Heart right ventricle (tissue), 16 donors: ENCODE data around the gene BUD31. TPM values are rescaled to one million over a fixed set of nuclear protein-coding genes. Genes with fewer than 3 reads are reported as not detected.
A peak's percentile ranks its signal among the peaks of the same experiment; 100 is the strongest.

Source experiments
- ATAC-seq, 8 donors: fragments of 200-7000 bp; cut with Tn5 transposase; one replicate each; pipeline ENCODE4 v1.9.1; 2020; ENCODE audit warnings: mild to moderate bottlenecking in 8 of 8, moderate library complexity in 8 of 8, moderate number of reproducible peaks in 1 of 8
- DNase-seq, 2 donors: peaks; one replicate each; pipeline ENCODE4 v3.0.0-alpha.2; 2020
- H3K27ac ChIP-seq, 10 donors: fragments of 200-600 bp; sonication (generic) in 2 of 10; one replicate each; pipeline versions ENCODE4 v1.5.0 to v1.8.0; 2020 to 2022; ENCODE audit warnings: mild to moderate bottlenecking in 3 of 10
- H3K27me3 ChIP-seq, 7 donors: fragments of 200-600 bp; one replicate each; pipeline ENCODE4 v1.8.0; 2021 to 2022; ENCODE audit warnings: mild to moderate bottlenecking in 2 of 7
- H3K36me3 ChIP-seq, 9 donors: fragments of 200-600 bp; sonication (generic) in 1 of 9; one replicate each; pipeline versions ENCODE4 v1.5.0 to v1.8.0; 2020 to 2022; ENCODE audit warnings: mild to moderate bottlenecking in 2 of 9
- H3K4me1 ChIP-seq, 9 donors: fragments of 200-600 bp; sonication (generic) in 1 of 9; one replicate each; pipeline versions ENCODE4 v1.5.0 to v1.8.0; 2020 to 2022; ENCODE audit warnings: mild to moderate bottlenecking in 4 of 9
- H3K4me3 ChIP-seq, 10 donors: fragments of 200-600 bp; sonication (generic) in 2 of 10; one replicate each; pipeline versions ENCODE4 v1.5.0 to v1.8.0; 2020 to 2022; ENCODE audit warnings: mild to moderate bottlenecking in 7 of 10, moderate library complexity in 2 of 10
- H3K9me3 ChIP-seq, 11 donors: fragments of 200-600 bp in 10 of 11; sonication (generic) in 2 of 11; one replicate each; pipeline versions ENCODE4 v1.5.0 to v1.8.0; 2013 to 2022; ENCODE audit warnings: mild to moderate bottlenecking in 2 of 11, control low read depth in 1 of 11, moderate library complexity in 1 of 11
- CTCF ChIP-seq, 9 donors: fragments of 200-600 bp; sonication (generic) in 2 of 9; IDR thresholded peaks; one replicate each; pipeline versions ENCODE4 v1.5.0 to v1.8.0; 2021 to 2022; ENCODE audit warnings: antibody characterized with exemption in 9 of 9, mild to moderate bottlenecking in 5 of 9, moderate library complexity in 1 of 9
- WGBS, 2 donors: extraction: QIAGEN DNeasy Blood & Tissue Kit; methylation state at CpG; one replicate each; pipeline ENCODE4 v1.1.7; 2013; ENCODE audit warnings: inconsistent platforms in 1 of 2; 5-methylcytosine and 5-hydroxymethylcytosine counted together
- intact Hi-C, 10 donors: fragments of 100-400 bp; cut with DNase I; formaldehyde crosslinking; loops; one replicate each; pipeline versions ENCODE4 v1.11.1 to v1.14.2; 2022
- polyA plus RNA-seq, 2 donors: library from polyadenylated mRNA; stranded (reverse); fragments of 200-250 nt; gene quantifications; one replicate each; pipeline ENCODE4 v1.2.3, GENCODE V29; 2013
- total RNA-seq, 10 donors: library from RNA; stranded (reverse); fragmentation: NEBNext Ultra II Directional in 3 of 10; extraction: Animal tissue kit (Norgen Biotek cat#: 25700) in 3 of 10; gene quantifications; one replicate each; pipeline versions ENCODE4 v1.2.1 to v1.2.4, GENCODE V29; 2021 to 2023
- donor health status: Arrhythmogenic right ventricular cardiomyopathy.
- donor health status: ischemic (EF 13 %, LVEDD 7.1; RV severe dilation, severe dysfunction).
- donor health status: healthy with polysubstance abuse.
- donor health status: DM: no; HTN: yes; CAD: no.
- donor health status: DM: no; HTN: no; CAD: no.
- donor health status: ischemic (EF 25% LVEDD 6.9; RV normal size, moderate dysfunction).
- donor health status: ischemic (EF 25% LVEDD 5.7; RV mildly dilated, moderate dysfunction).
- donor health status: healthy.
- donor health status: DM: yes; HTN: yes; CAD: no.
- donor health status: Ischemic cardiomyopathy.
- donor health status: ischemic (EF 35%, LVEDD 5.7; RV mildly dilated, moderate dysfunction).
- donor health status: nonischemic (EF 11% LVEDD 7.7; RV severe dilation, severe dysfunction).
- donor health status: DM: yes; HTN: yes; CAD: no.
- donor health status: PGD.
- donor health status: ischemic (EF 29% LVEDD 5.4; RV normal size, mild dysfunction).
- donor health status: nonischemic (EF 23%, LVEDD 6.1; RV moderate dilation, normal function).

The BUD31 gene
- total and polyA plus RNA-seq, 12 donors = 28.3 to 116 (median 43.4) TPM

DNA sequence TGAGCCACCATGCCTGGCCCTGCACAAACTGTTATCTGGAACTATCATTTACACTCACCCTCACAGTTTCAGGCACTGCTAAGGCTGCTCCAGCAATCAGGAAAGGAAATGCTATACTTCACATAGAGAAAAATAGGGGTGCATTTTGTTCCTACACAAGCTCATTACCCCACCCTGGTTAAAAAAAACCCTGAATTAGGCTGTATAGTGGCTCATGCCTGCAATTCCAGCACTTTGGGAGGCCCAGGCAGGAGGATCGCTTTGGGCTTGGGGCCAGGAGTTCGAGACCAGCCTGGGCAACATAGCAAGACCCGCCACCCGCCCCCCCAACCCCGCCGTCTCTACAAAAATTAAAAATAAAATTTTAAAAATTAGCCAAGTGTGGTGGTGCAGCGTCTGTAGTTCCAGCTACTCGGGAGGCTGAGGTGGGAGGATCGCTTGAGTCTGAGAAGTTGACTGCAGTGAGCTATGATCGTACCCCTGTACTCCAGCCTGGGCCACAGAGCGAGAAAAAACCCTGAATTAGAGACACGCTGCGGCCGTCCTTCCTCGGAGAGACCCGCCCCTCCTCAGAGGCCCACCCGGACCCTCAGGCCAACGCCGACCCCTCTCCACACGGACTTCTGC, 29.3 kb downstream of the BUD31 start:
- peak in 7 of 8 donors; percentile 2 to 50 (median 29) for ATAC-seq
- no peak for TF ChIP-seq CTCF (IDR thresholded peaks at IDR 0.05)

DNA sequence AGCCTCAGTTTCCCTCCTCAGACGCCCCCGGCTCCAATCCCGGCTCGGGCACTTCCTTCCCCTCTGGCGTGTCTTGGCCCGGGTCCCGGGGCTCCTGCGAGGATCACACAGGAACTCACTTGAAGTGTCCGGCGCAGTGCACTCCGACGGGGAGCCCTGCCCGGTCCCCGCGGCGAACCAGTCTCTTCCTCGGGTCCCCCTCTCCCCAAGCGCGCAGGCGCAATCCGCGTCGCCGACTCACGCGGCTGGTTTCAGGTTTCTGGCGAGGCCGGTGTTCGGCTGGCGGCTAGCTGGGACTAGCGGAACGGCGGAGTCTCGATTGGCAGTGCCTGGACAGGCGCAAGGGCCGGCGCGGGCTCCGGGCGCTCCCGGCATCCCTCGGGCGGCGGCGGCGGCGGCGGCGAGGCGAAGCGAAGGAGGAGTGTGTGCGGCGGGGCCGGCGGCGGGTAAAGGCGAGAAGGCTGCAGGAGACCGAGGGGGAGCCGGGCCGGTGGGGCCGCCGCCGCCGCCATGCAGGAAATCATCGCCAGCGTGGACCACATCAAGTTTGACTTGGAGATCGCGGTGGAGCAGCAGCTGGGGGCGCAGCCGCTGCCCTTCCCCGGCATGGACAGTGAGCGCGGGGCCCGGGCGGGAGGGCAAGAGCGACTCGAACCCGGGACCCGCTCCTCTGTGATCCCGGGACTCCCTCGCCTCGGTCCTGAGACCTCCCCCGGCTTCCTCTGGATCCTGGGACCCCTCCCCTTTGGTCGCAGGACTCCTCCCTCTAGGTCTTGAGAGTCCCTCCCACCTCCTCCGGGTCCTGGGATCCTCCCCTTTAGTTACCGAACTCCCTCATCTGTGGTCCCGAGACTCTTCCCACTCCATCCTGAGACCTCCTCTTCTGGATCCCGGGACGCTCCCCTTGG, 30.1 kb downstream of the BUD31 start, which contains the start of the genes CPSF4 and PTCD1:
TSS of gene CPSF4 (plus strand) at position 371 of the 908 bp plus-strand sequence. CDS start at position 511, 140 bp downstream.
TSS of gene PTCD1 (minus strand) at position 226 of the 908 bp plus-strand sequence. CDS start 3,556 bp downstream, outside the sequence.
- H3K4me1 ChIP-seq = peaks cover 2 to 52% (median 24%) of the 10 kb centered on the region in 9 donors
- H3K9me3 ChIP-seq = no peaks in the 10 kb centered on the region
- peak within 1 kb of the TSS; percentile 77 to 99 (median 93) for H3K4me3 ChIP-seq
- intact Hi-C loops = no loop called here
- no peaks in the 10 kb centered on the region for H3K27me3 ChIP-seq
- peak in 2 of 9 donors; percentile 8 to 18 for TF ChIP-seq CTCF (IDR thresholded peaks at IDR 0.05)
- 0% methylated on average over 81 to 89 of the region's 89 CpGs for WGBS, 2 donors
- DNase-seq = peak; percentile 94 to 97
- ATAC-seq = peak; percentile 96 to 97 (median 96)
- peaks cover 0 to 35% (median 6%) of the 10 kb centered on the region in 9 donors for H3K36me3 ChIP-seq
- peak within 1 kb of the TSS; percentile 45 to 94 (median 88) for H3K27ac ChIP-seq

More for the DNA sequence above, 29.3 kb downstream of the BUD31 start:
- no peaks in the 10 kb centered on the region for H3K27me3 ChIP-seq
- no peaks in the 10 kb centered on the region for H3K9me3 ChIP-seq
- WGBS, 2 donors = 17 to 19% methylated on average over 20 of the region's 20 CpGs
- peak overlapping the region; percentile 77 to 99 (median 93) for H3K4me3 ChIP-seq
- H3K27ac ChIP-seq = peak overlapping the region in 9 of 10 donors; percentile 71 to 94 (median 89)
- intact Hi-C loops = no loop called here
- peaks cover 0 to 35% (median 13%) of the 10 kb centered on the region in 9 donors for H3K36me3 ChIP-seq
- no peak for DNase-seq
- peaks cover 2 to 52% (median 24%) of the 10 kb centered on the region in 9 donors for H3K4me1 ChIP-seq

DNA sequence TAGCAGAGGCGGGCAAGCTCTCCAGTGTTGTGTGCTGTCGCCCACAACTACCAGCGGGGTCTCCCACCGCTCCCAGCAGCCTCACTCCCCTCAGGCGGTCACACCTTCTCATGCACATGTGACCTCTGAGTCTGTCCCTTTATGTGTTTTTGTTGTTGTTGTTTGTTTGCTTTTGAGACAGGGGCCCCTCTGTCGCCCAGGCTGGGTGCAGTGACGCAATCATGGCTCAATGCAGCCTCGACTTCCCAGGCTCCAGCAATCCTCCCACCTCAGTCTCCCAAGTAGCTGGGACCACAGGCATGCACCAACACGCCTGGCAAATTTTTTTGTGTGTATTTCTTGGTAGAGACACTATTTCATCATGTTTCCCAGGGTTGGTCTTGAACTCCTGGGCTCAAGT, 31.4 kb downstream of the BUD31 start:
- TF ChIP-seq CTCF (IDR thresholded peaks at IDR 0.05) = no peak
- ATAC-seq (no peak), DNase-seq (no peak)
- peaks cover 0 to 35% (median 11%) of the 10 kb centered on the region in 9 donors for H3K36me3 ChIP-seq
- peak overlapping the region in 1 of 10 donors; percentile 86 for H3K27ac ChIP-seq
- no peaks in the 10 kb centered on the region for H3K9me3 ChIP-seq
- no peaks in the 10 kb centered on the region for H3K27me3 ChIP-seq
- H3K4me1 ChIP-seq = peaks cover 2 to 52% (median 24%) of the 10 kb centered on the region in 9 donors
- peak overlapping the region in 7 of 10 donors; percentile 83 to 99 (median 95) for H3K4me3 ChIP-seq
- intact Hi-C loops = no loop called here
- 75 to 88% methylated on average over 9 of the region's 9 CpGs for WGBS, 2 donors

GRCh38 chr7:99446096-99446495, 37.3 kb downstream of the BUD31 start:
- Histone ChIP-seq H3K27me3 (no peaks in the 10 kb centered on the region), H3K4me1 (peaks cover 0 to 19% (median 3%) of the 10 kb centered on the region in 9 donors), H3K27ac (no peak overlapping the region), H3K36me3 (peaks cover 0 to 88% (median 45%) of the 10 kb centered on the region in 9 donors), H3K9me3 (no peaks in the 10 kb centered on the region), H3K4me3 (no peak overlapping the region)
- 85 to 88% methylated on average over 4 of the region's 4 CpGs for WGBS, 2 donors
- TF ChIP-seq CTCF (IDR thresholded peaks at IDR 0.05) = no peak
- DNase-seq (no peak), ATAC-seq (no peak)
- intact Hi-C loops = no loop called here
